HG03439 (cell line): ENCODE results near the gene CNTN5.

Source experiments
- ATAC-seq: cut with Tn5 transposase; IDR thresholded peaks from one replicate; pipeline ENCODE4 v1.9.1; 2021; ENCODE audit warnings: mild to moderate bottlenecking, moderate library complexity; ENCODE audit not compliant: unreplicated experiment

The CNTN5 gene

DNA sequence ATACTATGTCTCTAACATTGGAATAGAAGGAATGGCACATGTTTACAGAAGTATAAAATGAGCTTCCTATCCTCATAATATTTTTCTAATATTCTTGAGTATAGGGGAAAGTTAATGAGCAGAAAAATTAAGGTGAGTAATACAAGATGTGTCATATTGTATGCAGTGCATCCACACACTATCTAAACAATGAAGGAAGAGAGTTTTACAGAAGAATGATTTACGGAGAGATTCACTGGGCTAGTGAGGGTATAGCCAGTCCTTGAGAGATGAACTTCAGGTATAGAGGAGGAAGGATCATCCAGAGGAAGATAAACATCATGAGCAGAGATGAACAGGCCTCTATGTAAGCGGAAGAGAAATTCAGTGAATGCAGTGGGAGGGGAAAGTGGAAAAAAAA lies 569.0 kb downstream of the CNTN5 start:
- no peak for ATAC-seq

DNA sequence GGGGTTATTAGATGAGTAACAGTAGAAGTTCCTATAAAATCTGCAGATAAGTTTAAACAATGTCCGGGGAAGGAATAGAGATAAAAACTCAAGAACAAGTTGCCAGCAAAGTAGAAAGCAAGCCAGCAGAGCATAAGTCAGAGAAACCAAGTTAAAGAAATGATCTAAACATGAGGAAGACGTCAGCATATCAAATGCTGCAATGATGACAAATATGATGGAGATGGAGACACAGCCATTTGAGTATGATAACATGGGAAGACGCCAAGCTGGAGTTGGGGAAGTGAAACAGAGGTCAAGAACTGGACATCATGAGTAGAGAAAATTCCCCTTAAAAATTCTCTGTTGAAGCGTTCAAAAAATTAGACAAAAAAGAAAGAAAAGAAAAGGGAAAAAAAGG lies 571.5 kb downstream of the CNTN5 start:
- no peak for ATAC-seq

DNA sequence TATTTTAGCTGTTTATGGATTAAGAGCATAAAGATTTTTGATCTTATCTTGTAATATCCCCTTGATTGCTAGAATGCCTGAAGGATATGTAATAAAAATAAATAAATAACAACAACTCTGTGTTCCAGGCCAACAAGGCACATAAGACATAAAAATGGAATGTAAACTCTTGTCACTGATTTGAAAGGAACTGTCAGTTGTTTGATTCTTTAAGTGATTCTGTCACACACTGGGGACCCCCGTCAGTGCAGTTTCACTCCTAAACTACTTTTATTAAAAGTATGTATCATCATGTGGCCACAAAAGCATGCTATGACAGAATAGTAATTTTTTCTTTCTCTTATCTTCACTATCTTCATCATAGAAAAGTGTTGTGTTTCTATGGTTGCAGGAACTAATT lies 572.4 kb downstream of the CNTN5 start:
- ATAC-seq, result no peak

DNA sequence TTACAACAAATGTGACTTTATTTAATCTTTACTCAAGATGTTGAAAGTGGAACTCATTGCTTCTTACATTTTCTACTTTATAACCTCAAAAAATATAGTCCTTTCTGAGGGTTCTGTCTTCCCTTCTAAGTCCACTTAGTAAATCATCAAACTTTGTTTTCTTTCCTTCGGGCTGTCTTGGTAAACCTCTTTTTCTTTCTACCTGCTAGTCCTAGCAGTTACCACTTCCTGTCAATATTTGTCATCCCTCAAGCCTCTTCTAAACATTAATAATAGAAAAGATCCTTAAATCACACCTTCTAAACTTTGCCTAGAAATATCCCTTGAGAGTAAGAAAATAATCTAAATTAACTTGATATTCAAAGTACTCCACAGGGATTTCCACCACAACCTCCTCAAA lies 580.4 kb downstream of the CNTN5 start:
- no peak for ATAC-seq

DNA sequence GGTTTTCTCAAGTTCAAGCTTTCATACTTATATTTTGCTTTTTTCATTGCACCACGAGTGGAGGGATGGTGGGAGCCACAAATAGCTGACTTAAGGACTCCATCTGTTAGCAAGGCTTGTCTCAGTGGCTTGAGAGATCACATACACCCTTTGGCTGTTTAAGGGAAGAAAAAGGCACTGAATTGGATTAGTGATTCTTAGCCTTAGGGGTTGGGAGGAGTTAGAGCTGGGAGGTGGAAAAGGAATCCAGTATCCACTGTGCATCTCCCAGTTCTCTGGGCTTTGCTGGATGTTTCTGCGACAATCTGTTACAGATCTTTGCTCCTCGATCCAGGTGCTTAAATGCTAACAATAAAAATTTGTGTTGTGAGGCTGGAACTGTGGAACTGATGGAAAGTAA lies 593.6 kb downstream of the CNTN5 start:
- ATAC-seq, result no peak

DNA sequence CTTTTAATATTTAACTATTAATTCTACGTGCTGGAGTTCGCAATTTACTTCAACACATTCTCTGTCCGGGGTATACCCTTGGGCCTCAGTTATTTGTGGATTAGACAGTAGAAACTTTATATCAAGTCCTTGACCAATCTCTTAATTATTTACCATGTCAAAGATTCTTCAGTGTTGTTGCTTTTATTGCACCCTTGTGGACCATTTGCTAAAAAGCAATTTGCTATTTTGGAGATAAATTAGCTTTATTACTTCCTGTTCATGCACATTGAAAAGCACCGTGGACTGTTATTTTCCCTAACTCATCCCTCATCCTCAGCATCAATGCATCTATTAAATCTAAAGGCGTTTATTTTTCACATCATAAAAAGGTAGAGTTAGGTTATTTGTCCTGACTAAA lies 609.9 kb downstream of the CNTN5 start:
- ATAC-seq, result no peak

DNA sequence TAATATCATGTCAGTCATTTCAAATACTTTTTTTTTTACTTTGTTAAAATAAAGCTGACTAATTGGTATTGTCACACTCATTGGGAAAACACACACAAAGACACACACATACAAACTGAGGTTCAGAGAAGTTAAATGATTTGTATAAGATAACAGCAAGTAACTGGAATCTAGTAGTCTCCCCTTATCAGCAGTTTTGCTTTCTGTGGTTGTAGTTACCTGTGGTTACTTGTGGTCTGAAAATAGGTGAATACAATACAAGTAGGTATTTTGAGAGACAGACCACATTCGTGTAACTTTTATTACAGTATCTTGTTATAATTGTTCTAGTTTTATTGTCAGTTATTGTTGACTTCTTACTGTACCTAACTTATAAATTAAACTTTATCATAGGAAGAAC lies 610.9 kb downstream of the CNTN5 start:
- no peak for ATAC-seq

DNA sequence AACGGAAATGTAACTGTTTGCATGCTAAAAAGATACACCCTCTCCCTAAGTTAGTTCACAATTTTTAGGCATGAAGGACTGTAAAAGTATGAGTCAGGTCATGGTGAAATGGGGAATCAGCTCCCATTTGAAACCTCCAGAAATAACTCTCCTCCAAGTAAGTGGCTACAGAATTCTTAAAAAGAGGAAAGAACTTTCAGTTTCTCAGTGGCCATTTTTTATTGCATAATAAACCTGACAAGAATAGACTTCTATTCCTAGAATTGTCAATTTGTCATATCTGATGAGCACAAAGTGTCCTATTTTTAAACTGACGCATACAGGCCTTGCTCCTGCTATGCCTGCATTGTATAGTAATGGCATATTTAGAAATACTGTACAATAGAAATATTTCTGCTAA lies 612.2 kb downstream of the CNTN5 start:
- ATAC-seq, result no peak

DNA sequence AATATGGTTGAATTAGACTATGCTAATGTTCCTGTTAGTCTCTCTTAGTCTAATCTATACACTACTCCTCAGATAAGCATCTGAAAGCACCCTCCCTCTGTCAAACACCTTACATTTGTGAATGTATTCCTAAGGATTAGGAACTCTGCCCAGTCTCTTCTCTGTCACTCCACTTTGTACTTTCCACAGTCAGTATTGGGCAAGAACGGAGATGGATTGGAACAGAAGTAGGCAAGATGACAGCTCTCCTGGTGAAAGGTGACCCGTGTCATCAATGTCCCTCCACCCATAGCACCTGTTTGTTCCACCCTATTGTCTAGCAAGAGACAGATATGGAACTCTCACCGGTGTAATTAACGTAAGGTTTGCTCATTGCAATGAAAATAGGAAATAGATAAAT lies 613.8 kb downstream of the CNTN5 start:
- no peak for ATAC-seq

DNA sequence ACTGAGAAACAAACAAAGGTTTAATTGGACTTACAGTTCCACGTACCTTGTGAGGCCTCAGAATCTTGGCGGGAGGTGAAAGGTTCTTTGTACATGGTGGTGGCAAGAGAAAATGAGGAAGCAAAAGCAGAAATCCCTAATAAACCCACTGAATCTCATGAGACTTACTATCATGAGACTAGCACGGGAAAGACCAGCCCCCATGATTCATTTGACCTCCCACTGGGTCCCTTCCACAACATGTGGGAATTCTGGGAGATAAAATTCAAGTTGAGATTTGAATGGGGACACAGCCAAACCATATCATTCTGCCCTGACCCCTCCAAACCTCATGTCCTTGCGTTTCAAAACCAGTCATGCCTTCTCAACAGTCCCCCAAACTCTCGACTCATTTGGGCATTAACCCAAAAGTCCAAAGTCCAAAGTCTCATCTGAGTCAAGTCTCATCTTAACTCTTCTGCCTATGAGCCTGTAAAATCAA lies 617.4 kb downstream of the CNTN5 start:
- ATAC-seq, result no peak

DNA sequence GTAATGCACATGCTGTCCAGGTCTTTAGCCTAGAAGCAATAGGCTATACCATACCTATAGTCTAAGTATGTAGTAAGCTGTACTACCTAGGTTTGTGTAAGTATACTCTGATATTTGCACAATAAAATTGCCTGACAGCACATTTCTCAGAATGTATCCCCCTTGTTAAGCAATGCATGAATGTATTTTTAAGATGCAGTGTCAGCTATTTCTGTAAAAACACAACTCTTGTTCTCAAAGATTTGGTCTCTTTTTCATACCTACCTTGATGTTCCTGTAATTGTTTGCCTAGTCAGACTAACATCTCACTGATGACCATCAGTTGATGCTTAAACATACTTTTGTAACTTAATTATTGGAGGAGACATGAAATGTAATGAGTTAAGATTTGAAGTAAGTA lies 619.9 kb downstream of the CNTN5 start:
- no peak for ATAC-seq

DNA sequence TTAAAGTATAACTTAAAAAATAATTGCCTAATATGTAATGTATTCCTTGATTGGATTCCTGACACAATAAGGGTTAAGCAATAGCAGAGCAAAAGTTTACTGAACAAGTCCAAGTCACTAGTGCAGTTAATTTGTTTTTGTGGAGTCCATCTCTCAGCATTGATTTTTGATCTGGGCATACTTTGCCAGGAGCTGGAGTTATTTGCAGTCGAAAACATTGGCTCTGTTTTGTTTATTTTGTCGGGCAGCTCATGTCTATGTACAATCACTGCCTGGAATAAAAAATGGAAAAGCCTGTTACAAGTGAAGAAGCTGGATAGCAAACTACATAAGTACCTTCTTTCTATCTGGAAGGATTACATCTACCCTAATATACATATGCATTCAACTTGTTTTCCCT lies 625.2 kb downstream of the CNTN5 start:
- ATAC-seq, result no peak

DNA sequence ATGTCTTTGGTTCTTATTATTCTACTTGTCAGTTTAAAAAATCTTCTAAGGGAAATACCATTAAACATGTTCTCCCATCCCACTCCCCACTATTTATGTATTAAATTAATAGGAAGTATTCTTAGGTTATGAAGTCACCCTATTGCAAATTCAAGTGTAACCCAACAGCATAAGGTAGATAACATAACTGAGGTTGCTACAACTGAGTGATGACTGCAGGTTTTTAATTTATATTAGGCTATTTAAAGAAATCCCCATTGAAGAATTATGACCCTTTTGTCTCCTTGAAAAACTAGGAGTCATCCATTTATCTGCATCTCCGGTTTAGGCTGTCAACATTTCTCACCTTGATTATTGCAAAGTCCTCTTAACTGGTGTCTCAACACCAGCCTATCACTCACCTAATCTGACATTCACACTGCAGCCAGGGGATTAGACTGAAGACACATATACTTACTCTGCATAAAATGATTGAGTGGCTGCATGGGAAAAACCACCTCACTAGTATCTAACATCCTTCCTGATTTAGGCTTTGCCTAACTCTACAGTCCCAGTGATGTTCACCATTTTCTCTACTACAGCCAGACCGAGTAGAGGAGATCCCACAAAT lies 649.4 kb downstream of the CNTN5 start:
- ATAC-seq, result no peak

DNA sequence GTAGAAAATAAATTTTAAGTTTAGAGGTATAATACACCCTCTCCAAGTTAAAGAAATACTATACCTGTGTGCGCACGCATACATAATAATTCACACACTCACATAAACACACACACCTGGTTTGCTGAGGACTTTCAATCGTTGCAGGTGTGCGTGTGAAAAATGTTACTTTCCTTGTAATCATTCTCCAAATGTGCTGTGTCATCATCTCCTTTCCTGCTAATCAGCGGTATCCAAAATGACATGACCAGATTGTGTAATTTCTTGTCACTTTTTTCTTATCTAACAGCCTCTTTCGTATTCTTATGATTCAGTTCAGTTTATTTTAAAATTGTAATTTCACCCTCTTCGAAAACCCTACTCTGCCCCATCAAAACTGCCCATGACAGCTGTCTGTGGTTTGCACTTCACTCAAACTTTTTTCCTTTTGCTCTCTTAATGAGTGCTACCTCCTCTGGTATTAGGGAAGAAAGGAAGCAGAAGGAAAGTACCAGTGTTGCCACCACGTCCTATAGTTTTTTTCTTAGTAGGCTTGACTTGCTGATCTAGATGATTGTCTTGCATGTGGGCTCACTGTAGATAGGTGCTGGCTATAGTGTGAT lies 651.2 kb downstream of the CNTN5 start:
- ATAC-seq, result no peak

DNA sequence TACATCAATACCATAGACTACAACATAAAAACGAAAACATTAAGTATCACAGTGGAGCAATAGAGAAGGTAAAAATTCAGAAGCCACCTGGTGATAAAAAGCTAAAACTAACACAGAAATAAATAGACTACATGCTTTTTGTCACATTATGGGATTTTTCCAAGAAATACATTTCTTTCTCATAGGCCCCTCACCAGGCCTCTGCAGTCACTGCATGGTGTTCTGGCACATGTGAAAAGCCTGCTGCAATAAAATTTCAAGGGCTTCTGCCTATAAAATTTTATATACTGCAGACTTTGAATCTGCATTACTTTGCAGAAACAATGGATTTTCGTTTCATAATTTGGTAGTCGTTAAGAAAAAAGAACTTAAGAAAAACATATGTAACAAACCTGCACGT lies 655.5 kb downstream of the CNTN5 start:
- no peak for ATAC-seq

DNA sequence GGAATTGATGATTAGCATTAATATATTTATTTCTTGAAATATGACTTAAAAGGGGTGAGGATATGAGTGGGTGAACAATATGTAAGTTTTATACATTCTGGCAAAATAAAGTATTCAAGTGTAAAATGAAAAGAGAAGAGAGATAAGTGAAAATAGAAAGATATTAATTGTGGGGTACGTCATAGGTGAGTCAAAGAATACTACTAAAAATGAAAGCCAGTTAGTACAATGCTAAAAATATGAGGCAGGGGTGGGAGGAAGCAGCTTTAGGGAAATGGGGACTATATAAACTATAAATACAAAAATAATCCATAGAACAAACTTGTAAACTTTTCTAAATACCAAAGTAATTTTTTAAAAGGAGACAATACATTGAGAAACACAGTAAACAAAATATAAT lies 661.4 kb downstream of the CNTN5 start:
- ATAC-seq, result no peak

DNA sequence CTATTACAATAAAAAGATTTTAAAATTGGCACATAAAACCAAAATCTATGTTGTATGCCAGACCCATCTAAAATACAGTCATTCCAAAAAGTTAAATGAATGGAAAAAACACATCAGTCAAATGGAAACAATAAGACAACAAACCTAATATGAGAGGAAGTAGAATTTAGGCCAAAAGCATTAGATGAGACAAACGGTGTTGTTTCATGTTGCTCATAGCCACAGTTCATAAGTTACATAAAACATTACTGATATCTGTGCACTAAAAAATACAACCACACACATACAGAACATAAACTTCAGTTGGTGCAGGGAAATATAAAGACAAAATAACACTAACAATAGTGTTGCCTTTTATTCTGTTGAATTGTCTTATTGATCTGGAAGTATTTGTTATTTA lies 661.9 kb downstream of the CNTN5 start:
- no peak for ATAC-seq

DNA sequence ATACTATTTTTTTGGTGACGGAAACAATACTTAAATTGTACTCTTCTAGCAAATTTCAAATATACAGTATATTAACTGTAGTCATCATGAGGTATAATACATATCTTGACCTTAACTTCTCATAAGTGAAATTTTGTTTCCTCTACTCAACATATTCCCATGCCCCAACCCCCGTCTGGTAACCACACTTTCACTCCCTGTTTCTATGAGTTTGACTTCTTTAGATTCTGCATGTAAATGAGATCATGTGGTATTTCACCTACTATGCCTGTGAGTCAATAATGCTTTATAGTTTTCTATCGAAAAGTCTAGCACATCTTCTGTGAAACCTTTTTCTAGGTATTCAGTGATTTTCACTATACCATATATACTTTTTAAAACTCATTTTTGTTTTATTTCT lies 663.2 kb downstream of the CNTN5 start:
- ATAC-seq, result no peak

DNA sequence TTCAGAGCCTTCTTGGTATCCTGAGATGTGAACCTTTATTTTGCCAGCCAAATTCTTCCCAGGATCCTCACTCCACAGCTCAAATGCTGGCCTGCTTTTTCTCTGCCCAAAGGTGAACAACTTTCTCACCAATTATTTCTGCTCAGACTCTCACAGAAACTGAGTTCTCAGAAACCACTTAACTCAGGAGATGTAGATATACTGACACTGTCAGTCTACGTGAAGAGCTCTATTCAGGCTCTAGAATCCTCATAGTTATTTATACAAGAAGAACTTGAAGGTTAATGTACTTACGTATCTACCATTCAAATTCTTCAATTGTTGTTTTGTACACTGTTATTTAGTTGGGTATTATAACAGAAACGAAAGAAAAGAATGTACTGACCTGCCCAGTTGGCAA lies 666.1 kb downstream of the CNTN5 start:
- ATAC-seq, result no peak

DNA sequence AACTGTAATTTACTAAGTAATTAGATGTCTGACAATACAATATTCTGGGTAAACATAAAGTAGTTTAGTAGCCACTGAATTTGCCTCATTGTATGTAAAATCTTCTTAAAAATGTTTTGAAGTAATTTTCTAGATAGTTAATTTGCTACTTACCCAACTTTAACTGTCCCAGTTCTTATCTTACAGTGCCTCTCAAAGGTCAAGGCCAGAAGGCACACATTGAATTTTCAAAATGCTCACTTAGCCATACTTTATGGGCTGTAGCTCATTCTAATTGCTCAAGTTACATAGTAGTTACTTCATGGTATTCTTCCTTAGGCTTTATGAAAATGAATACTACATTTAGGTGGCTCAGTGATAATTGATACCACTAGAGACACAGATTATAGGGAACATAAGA lies 666.6 kb downstream of the CNTN5 start:
- ATAC-seq, result no peak

DNA sequence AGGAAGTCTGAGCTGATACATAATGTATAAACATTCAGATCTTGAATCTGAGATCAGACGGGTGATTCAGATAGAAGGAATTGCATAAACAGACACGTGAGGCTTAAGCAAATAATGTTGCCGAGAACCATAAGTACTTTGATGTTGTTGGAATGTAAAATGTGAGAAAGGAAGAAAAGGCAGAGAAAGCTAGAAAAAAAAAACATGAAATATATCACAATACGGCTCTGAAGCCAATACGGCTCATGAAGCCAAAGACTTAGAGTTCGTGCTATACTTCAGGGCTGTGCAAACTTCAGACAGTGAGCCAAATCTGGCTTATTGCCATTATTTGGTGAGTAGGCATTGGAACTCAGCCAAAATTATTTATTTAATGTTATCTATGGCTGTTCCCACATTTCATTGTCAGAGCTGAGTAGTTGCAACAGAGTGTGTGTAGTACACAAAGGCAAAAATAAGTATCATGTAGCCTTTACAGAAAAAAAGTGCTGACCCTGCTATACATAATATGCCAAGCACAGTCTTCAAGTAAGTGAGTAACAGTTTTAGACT lies 673.3 kb downstream of the CNTN5 start:
- no peak for ATAC-seq

DNA sequence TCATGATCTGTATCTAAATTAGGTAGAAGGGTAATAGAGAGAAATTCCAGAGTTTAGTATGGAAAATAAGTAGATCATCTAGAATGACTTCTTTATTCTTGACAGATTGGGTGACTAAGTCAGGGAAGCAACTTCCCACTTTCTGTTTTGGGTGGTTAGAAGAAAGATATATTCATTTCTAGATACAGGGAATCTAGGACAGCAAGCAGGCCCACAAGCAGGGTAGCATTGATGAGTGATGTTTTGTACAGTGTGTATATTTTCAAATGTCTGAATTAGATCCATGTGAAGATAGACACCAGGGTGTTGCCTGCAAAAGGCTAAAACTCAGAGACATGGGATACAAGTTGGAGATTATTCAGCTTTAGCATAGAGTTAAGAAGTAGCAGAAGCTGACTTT lies 674.4 kb downstream of the CNTN5 start:
- ATAC-seq, result no peak

DNA sequence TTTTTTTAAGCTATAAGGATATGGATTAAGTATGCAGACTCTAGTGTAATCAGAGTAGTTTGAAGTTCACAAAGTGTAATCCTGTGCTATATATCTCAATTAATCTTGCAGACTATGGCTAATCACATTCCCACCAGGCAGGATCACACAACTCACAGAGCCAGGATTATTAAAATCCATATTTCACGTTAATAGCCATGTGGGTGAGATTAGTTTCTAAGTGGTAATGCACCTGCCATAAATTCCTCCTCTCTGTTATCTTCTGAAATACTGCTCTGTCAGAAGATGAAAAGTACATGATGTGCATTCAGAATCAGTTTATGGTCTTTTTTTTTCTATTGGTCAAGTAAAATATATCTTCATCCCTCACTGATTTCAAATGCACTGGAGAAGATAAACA lies 686.1 kb downstream of the CNTN5 start:
- ATAC-seq, result no peak
